K562 (cell line): Measurements from ENCODE around the gene RNF212B. TPM values are rescaled to one million over a fixed set of nuclear protein-coding genes. Genes with fewer than 3 reads are reported as not detected.
A peak's percentile ranks its signal among the peaks of the same experiment; 100 is the strongest.

Source experiments
- AFF1 ChIP-seq, 2 experiments: fragments of 450-650 bp; IDR thresholded peaks; 2 replicates each; pipeline ENCODE4 v1.6.1; 2018; ENCODE audit warnings: mild to moderate bottlenecking in 2 of 2, low read depth in 1 of 2; ENCODE audit not compliant: partially characterized antibody in 2 of 2
- ATF1 ChIP-seq, 2 experiments: fragments of 450-650 bp in 1 of 2; IDR thresholded peaks; 2 replicates each; pipeline ENCODE4 v1.6.1; 2016; ENCODE audit warnings: missing compliant biosample characterization in 1 of 2, missing genetic modification characterization in 1 of 2
- CREB3L1 ChIP-seq: fragments of 450-650 bp; IDR thresholded peaks from 2 replicates; pipeline ENCODE4 v1.6.1; 2014; ENCODE audit warnings: low read depth, mild to moderate bottlenecking, moderate library complexity, borderline replicate concordance
- ELK3 ChIP-seq: fragments of 450-650 bp; formaldehyde crosslinking; IDR thresholded peaks from 2 replicates; pipeline ENCODE4 v1.4.0; 2020; ENCODE audit warnings: mild to moderate bottlenecking
- FOSL1 ChIP-seq: fragments of 200-800 bp; sonication (Bioruptor generic); conservative IDR thresholded peaks from 2 replicates; pipeline ENCODE4 v1.6.1; 2016; ENCODE audit warnings: missing genetic modification characterization, missing compliant biosample characterization
- GATAD2A ChIP-seq: fragments of 450-650 bp; IDR thresholded peaks from 2 replicates; pipeline ENCODE4 v1.6.1; 2017
- HMGXB4 ChIP-seq: sonication (generic); formaldehyde crosslinking; IDR thresholded peaks from 2 replicates; pipeline ENCODE4 v1.8.1; 2023; ENCODE audit warnings: mild to moderate bottlenecking, missing genetic modification reagents
- KLF16 ChIP-seq: IDR thresholded peaks from 2 replicates; pipeline ENCODE4 v1.6.1; 2016; ENCODE audit warnings: antibody characterized with exemption
- MYC ChIP-seq, 2 experiments: fragments of 250-450 bp in 1 of 2; sonication (Bioruptor Pico) in 1 of 2; IDR thresholded peaks; 2 replicates each; pipeline versions ENCODE4 v1.5.1 to v1.6.1; 2012 to 2021; ENCODE audit warnings: low read depth in 2 of 2, borderline replicate concordance in 1 of 2, improper control_type of control experiment in 1 of 2, low read length in 1 of 2, mild to moderate bottlenecking in 1 of 2, moderate library complexity in 1 of 2
- PHF21A ChIP-seq: fragments of 450-650 bp; IDR thresholded peaks from 2 replicates; pipeline ENCODE4 v1.6.1; 2017; ENCODE audit warnings: low read depth, borderline replicate concordance
- SMARCB1 ChIP-seq: IDR thresholded peaks from 2 replicates; pipeline ENCODE4 v1.6.1; 2011; ENCODE audit warnings: improper control_type of control experiment, low read depth; ENCODE audit not compliant: insufficient read length
- WHSC1 ChIP-seq: IDR thresholded peaks from one replicate; pipeline ENCODE4 v1.6.1; 2012; ENCODE audit warnings: low read length, control low read depth, inconsistent platforms
- ZNF644 ChIP-seq: fragments of 200-800 bp; sonication (Bioruptor generic); IDR thresholded peaks from 2 replicates; pipeline ENCODE4 v1.6.1; 2016; ENCODE audit warnings: low read depth, missing genetic modification characterization, missing compliant biosample characterization
- polyA plus RNA-seq, 8 experiments: library from polyadenylated mRNA; depleted of rRNA in 4 of 8; stranded (reverse) in 5 of 8; unstranded in 3 of 8; fragments of >200 nt; fragmentation: Nextera tagmentation in 2 of 8; fragmentation: Illumina TruSeq in 1 of 8; extraction: Ambion mirVana in 2 of 8; extraction: Trizol in 1 of 8; gene quantifications; 2 replicates each; pipeline versions ENCODE4 v1.2.1 to v1.2.3, GENCODE V29; 2011 to 2014; ENCODE audit warnings: inconsistent platforms in 1 of 8, missing spikeins in 1 of 8
- total RNA-seq, 7 experiments: library from RNA; depleted of rRNA in 6 of 7; stranded (reverse); fragments of >200 nt in 6 of 7; fragmentation: Illumina TruSeq in 2 of 7; extraction: Trizol in 2 of 7; gene quantifications; 2 replicates each; pipeline versions ENCODE4 v1.2.1 to v1.2.3, GENCODE V29; 2011 to 2021; ENCODE audit warnings: low replicate concordance in 1 of 7
- TF ChIP-seq, protein P1 (sequence below): fragments of 200-800 bp; sonication (Bioruptor generic); IDR thresholded peaks from 2 replicates; pipeline ENCODE4 v1.6.1; 2017; ENCODE audit warnings: missing genetic modification characterization, missing compliant biosample characterization

RNF212B gene
- total and polyA plus RNA-seq, 9 of the 15 experiments (the other 6 are each of a cell fraction or from before 2014, with no cell fraction given), result 0.15 to 0.43 (median 0.27) TPM; not detected in 3

DNA sequence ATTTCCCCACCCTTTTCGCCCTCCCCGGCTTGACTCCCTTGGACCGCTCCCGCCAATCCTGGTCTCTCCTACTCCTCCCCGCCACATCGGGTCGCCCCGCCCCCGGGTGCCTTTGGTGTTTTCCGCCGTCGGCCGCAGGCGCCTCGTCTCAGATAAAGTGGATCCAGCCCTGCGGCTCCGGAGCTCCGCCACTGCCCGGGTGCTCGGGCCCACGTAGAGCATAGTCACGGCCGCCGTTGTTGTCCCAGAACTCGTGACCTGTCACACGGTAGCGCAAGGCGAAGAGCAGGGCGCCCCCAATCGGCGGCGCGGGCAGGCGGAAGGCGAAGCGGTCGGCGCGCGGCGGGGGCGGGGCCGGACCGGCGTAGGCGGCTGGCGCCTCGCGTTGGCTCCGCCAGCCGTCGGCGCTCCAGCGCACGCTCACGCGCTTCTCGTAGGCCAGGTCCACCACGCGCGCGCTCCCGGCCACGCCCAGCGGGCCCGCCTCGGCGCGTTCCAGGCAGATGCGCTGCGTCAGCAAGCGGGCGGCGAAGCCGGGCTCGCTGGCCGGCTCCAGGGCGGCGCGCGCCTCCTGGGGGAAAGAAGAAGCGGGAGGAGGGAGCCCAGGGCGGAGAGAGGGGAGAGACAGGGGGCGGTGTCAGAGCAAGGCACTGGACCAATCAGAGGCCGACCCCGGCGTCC, 63.7 kb downstream of the RNF212B start (continued):
- TF ChIP-seq FOSL1 (tag) (peak; percentile 49; the same call in 1 of the 2 replicates), GATAD2A (peak; percentile 54; the same call in 1 of the 2 replicates), HMGXB4 (CRISPR knock-in tag) (peak; percentile 82), ATF1 (CRISPR knock-in tag; IDR thresholded peaks at IDR 0.05) (no peak; the same call in 1 of the 2 replicates), ATF1 (tag; IDR thresholded peaks at IDR 0.05) (peak; percentile 83), ELK3 (CRISPR knock-in tag) (no peak), WHSC1 (no peak), MYC (IDR thresholded peaks at IDR 0.05; ENCODE audit: low read depth, low read length) (peak; percentile 93), MYC (CRISPR knock-in tag; IDR thresholded peaks at IDR 0.05; ENCODE audit: borderline replicate concordance, low read depth) (no peak), SMARCB1 (no peak), AFF1 (IDR thresholded peaks at IDR 0.05; ENCODE audit: low read depth in 1 of 2, partially characterized antibody in 2 of 2) (peak in 1 of 2 experiments; percentile 40), KLF16 (no peak), PHF21A (0 out of 2 replicates have a peak, but pooled peaks have one; percentile 70), CREB3L1 (peak; percentile 90), ZNF644 (tag) (peak; percentile 88)
- TF ChIP-seq, protein P1, sequence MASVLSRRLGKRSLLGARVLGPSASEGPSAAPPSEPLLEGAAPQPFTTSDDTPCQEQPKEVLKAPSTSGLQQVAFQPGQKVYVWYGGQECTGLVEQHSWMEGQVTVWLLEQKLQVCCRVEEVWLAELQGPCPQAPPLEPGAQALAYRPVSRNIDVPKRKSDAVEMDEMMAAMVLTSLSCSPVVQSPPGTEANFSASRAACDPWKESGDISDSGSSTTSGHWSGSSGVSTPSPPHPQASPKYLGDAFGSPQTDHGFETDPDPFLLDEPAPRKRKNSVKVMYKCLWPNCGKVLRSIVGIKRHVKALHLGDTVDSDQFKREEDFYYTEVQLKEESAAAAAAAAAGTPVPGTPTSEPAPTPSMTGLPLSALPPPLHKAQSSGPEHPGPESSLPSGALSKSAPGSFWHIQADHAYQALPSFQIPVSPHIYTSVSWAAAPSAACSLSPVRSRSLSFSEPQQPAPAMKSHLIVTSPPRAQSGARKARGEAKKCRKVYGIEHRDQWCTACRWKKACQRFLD, result peak; percentile 15; the same call in 1 of the 2 replicates
